HepG2 (cell line): Measurements from ENCODE around the gene AP4S1. TPM values are rescaled to one million over a fixed set of nuclear protein-coding genes. Genes with fewer than 3 reads are reported as not detected.

Experiments
- ATF6 ChIP-seq: sonication (generic); formaldehyde crosslinking; conservative IDR thresholded peaks from 2 replicates; pipeline ENCODE4 v1.4.0; 2020; ENCODE audit warnings: missing genetic modification reagents
- BATF2 ChIP-seq: sonication (generic); formaldehyde crosslinking; IDR thresholded peaks from 2 replicates; pipeline ENCODE4 v1.8.0; 2022; ENCODE audit warnings: mild to moderate bottlenecking, missing genetic modification reagents, moderate library complexity
- ESRRA ChIP-seq: sonication (generic); formaldehyde crosslinking; IDR thresholded peaks from 2 replicates; pipeline ENCODE4 v1.5.1; 2020; ENCODE audit warnings: mild to moderate bottlenecking, low read depth, missing genetic modification reagents
- FOSL2 ChIP-seq: sonication (generic); formaldehyde crosslinking; IDR thresholded peaks from 2 replicates; pipeline ENCODE4 v1.4.0; 2020; ENCODE audit warnings: missing genetic modification reagents
- PATZ1 ChIP-seq: sonication (generic); formaldehyde crosslinking; IDR thresholded peaks from 2 replicates; pipeline ENCODE4 v1.4.0; 2020; ENCODE audit warnings: missing genetic modification reagents
- PRDM10 ChIP-seq: sonication (generic); formaldehyde crosslinking; IDR thresholded peaks from 2 replicates; pipeline ENCODE4 v1.4.0; 2020; ENCODE audit warnings: low read depth, missing genetic modification reagents
- ZBTB7B ChIP-seq: sonication (generic); formaldehyde crosslinking; IDR thresholded peaks from 2 replicates; pipeline ENCODE4 v1.4.0; 2020; ENCODE audit warnings: missing genetic modification reagents
- ZFP36L1 ChIP-seq: sonication (generic); formaldehyde crosslinking; IDR thresholded peaks from 2 replicates; pipeline ENCODE4 v1.8.0; 2022; ENCODE audit warnings: mild to moderate bottlenecking, missing genetic modification reagents, moderate library complexity
- ZNF235 ChIP-seq: sonication (generic); formaldehyde crosslinking; IDR thresholded peaks from 2 replicates; pipeline ENCODE4 v1.8.1; 2023; ENCODE audit warnings: mild to moderate bottlenecking, missing genetic modification reagents, borderline replicate concordance
- ZNF567 ChIP-seq: sonication (generic); formaldehyde crosslinking; IDR thresholded peaks from 2 replicates; pipeline ENCODE4 v1.8.1; 2023; ENCODE audit warnings: mild to moderate bottlenecking, missing genetic modification reagents, borderline replicate concordance
- ZNF646 ChIP-seq: sonication (generic); formaldehyde crosslinking; IDR thresholded peaks from 2 replicates; pipeline ENCODE4 v1.9.0; 2021; ENCODE audit warnings: mild to moderate bottlenecking, missing genetic modification reagents
- ZNF746 ChIP-seq: sonication (generic); formaldehyde crosslinking; IDR thresholded peaks from 2 replicates; pipeline ENCODE4 v1.8.0; 2022; ENCODE audit warnings: mild to moderate bottlenecking, missing genetic modification reagents
- polyA plus RNA-seq, 8 experiments: library from polyadenylated mRNA; depleted of rRNA in 3 of 8; stranded (reverse) in 7 of 8; unstranded in 1 of 8; fragments of >200 nt; fragmentation: Illumina TruSeq in 4 of 8; extraction: Trizol in 4 of 8; gene quantifications; 2 replicates each; pipeline versions ENCODE4 v1.2.1 to v1.2.3, GENCODE V29; 2011 to 2016; ENCODE audit warnings: low read depth in 4 of 8, missing spikeins in 1 of 8, mixed read lengths in 1 of 8; ENCODE audit not compliant: insufficient read depth in 1 of 8
- total RNA-seq, 5 experiments: library from RNA; depleted of rRNA; stranded (reverse); fragments of >200 nt; fragmentation: Illumina TruSeq; extraction: Trizol; gene quantifications; 2 replicates each; pipeline ENCODE4 v1.2.3, GENCODE V29; 2016; ENCODE audit warnings: low read depth in 1 of 5

The AP4S1 gene
- total and polyA plus RNA-seq, 2 of the 13 experiments (the other 11 are each of a cell fraction or from before 2014, with no cell fraction given) = 3.9 to 21.1 TPM

GRCh38 chr14:31090883-31091764, 65.7 kb downstream of the AP4S1 start (continued):
- TF ChIP-seq ZNF646 (CRISPR knock-in tag) = no peak
- TF ChIP-seq ATF6 = no peak; the same call in 1 of the 2 replicates
- TF ChIP-seq ZFP36L1 (CRISPR knock-in tag) = no peak
- 0 out of 2 replicates have a peak, but pooled peaks have one; percentile 10 for TF ChIP-seq PATZ1 (CRISPR knock-in tag)
- no peak for TF ChIP-seq BATF2
- no peak; the same call in 1 of the 2 replicates for TF ChIP-seq ZBTB7B (CRISPR knock-in tag)
- peak; percentile 88 for TF ChIP-seq FOSL2
- TF ChIP-seq ZNF567 (CRISPR knock-in tag) = no peak
- peak; percentile 48; the same call in 1 of the 2 replicates for TF ChIP-seq ESRRA (CRISPR knock-in tag)
- TF ChIP-seq PRDM10 (CRISPR knock-in tag) = no peak; the same call in 1 of the 2 replicates
- TF ChIP-seq ZNF746 (CRISPR knock-in tag) = no peak
- TF ChIP-seq ZNF235 (CRISPR knock-in tag) = no peak
